ENCODE data around the gene PRM1. TPM values are rescaled to one million over a fixed set of nuclear protein-coding genes. Genes with fewer than 3 reads are reported as not detected.

Gene PRM1
- polyA plus RNA-seq, 2 of the 4 experiments (the other 2 are of a cell fraction): not detected

- Histone ChIP-seq H3K9me3 (no peaks in the 10 kb centered on the region), H3K4me1 (no peaks in the 10 kb centered on the region), H3K27ac (no peak overlapping the region), H3K4me3 (no peak overlapping the region), H3K4me2 (no peak overlapping the region)
- WGBS (ENCODE audit: missing lambda C conversion rate): 71% methylated on average over 5 of the region's 5 CpGs
- no peak for FAIRE-seq
- ChIA-PET CTCF (interaction anchor here (1.1 to 4.0 kb wide), 2 partner anchors 14 to 66 kb away, joined by 4 to 14 read pairs; partner anchors contain the start of gene SOCS1), POLR2A (no interaction called here)
- TF ChIP-seq ZFP36 (IDR thresholded peaks at IDR 0.05; ENCODE audit: borderline replicate concordance, partially characterized antibody) (no peak), E2F6 (IDR thresholded peaks at IDR 0.05; ENCODE audit: borderline replicate concordance, low read depth) (no peak)
- DNase-seq (ENCODE audit: low read depth in 1 of 2, low spot score in 1 of 2): no peak
- ATAC-seq: no peak
These were observed 39.5 kb downstream of the PRM1 start for GRCh38 chr16:11241480-11242204.

- H3K4me2 ChIP-seq: no peak overlapping the region
- no peaks in the 10 kb centered on the region for H3K9me3 ChIP-seq
- POLR2A ChIA-PET: no interaction called here
- 64% methylated on average over 10 of the region's 10 CpGs for WGBS (ENCODE audit: missing lambda C conversion rate)
- H3K27ac ChIP-seq: no peak overlapping the region
- CTCF ChIA-PET: interaction anchor here (1.1 to 4.0 kb wide), 2 partner anchors 15 to 277 kb away, joined by 3 to 14 read pairs; partner anchors contain the start of gene SOCS1
- ATAC-seq (no peak), DNase-seq (ENCODE audit: low read depth in 1 of 2, low spot score in 1 of 2) (no peak), FAIRE-seq (no peak)
- H3K4me3 ChIP-seq: no peak overlapping the region
- TF ChIP-seq NR3C1 (IDR thresholded peaks at IDR 0.05) (no peak), MAX (IDR thresholded peaks at IDR 0.05) (no peak), ATOH8 (CRISPR knock-in tag; IDR thresholded peaks at IDR 0.05; ENCODE audit: low read depth) (no peak), ZSCAN20 (CRISPR knock-in tag; IDR thresholded peaks at IDR 0.05) (no peak), HDAC2 (IDR thresholded peaks at IDR 0.05) (no peak), FOSL2 (IDR thresholded peaks at IDR 0.05) (no peak), FOSL2 (CRISPR knock-in tag; IDR thresholded peaks at IDR 0.05) (no peak), ZFP36 (IDR thresholded peaks at IDR 0.05; ENCODE audit: borderline replicate concordance, partially characterized antibody) (no peak), TFCP2L1 (CRISPR knock-in tag; IDR thresholded peaks at IDR 0.05) (no peak), CEBPB (IDR thresholded peaks at IDR 0.05) (no peak), JUNB (IDR thresholded peaks at IDR 0.05) (no peak), CHD2 (IDR thresholded peaks at IDR 0.05; ENCODE audit: low read length, partially characterized antibody) (no peak), TP53 (CRISPR knock-in tag; IDR thresholded peaks at IDR 0.05) (no peak), RARB (CRISPR knock-in tag; IDR thresholded peaks at IDR 0.05) (no peak), POLR2A (IDR thresholded peaks at IDR 0.05; ENCODE audit: low read length) (no peak), HOXA7 (CRISPR knock-in tag; IDR thresholded peaks at IDR 0.05) (no peak), FOXS1 (CRISPR knock-in tag; IDR thresholded peaks at IDR 0.05) (no peak), MAFK (IDR thresholded peaks at IDR 0.05; ENCODE audit: partially characterized antibody) (no peak), KDM5A (IDR thresholded peaks at IDR 0.05) (no peak), HMGXB4 (CRISPR knock-in tag; IDR thresholded peaks at IDR 0.05; ENCODE audit: borderline replicate concordance) (no peak)
- H3K4me1 ChIP-seq: no peaks in the 10 kb centered on the region
These were observed 40.3 kb downstream of the PRM1 start for GRCh38 chr16:11240636-11241473.
